ENCODE results near the gene ABO. TPM values are rescaled to one million over a fixed set of nuclear protein-coding genes. Genes with fewer than 3 reads are reported as not detected.

ABO gene
- total and polyA plus RNA-seq, 2 donors (not counting 3 experiments of a cell fraction or from before 2014, with no cell fraction given) = not detected

DNA sequence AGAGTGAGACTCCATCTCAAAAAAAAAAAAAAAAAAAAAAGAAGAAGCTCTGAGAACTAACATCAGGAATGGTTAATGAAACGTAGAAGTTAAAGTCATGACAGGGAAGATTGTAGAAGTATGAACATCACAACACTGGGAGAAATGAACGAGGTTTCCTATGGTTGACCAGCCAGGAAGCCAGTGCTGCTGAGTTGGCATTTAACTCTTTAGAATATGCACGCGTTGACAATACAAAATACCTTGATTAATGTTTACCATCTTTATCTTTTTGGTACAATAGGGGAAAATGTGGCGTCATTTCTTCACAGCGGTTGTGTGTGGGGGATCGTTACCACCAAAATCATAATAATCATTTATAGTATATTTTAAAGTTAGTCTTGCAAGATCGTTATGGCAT lies 32.0 kb downstream of the ABO start:
- H3K9me1 ChIP-seq (replicated peaks; ENCODE audit: control insufficient read depth, extremely low read depth, insufficient read depth, low read length) = no peaks in the 10 kb centered on the region
- no peak overlapping the region for H3K27ac ChIP-seq (ENCODE audit: insufficient read depth, low read depth, low read length)
- intact Hi-C loops (cut with micrococcal nuclease) = no loop called here
- no peak overlapping the region for H3K4me2 ChIP-seq (ENCODE audit: insufficient read depth, low read length)
- peaks cover 4 to 6% of the 10 kb centered on the region in 2 experiments for H3K27me3 ChIP-seq (ENCODE audit: control insufficient read depth in 2 of 2, insufficient read depth in 2 of 2, low read length in 2 of 2)
- no peaks in the 10 kb centered on the region for H3K9me3 ChIP-seq (replicated peaks; ENCODE audit: control insufficient read depth, insufficient read depth, low read length)
- peaks cover 8% of the 10 kb centered on the region for H3K4me1 ChIP-seq (ENCODE audit: control insufficient read depth, extremely low read depth, insufficient read depth, low read length)
- H3K36me3 ChIP-seq (ENCODE audit: control insufficient read depth in 2 of 2, extremely low read depth in 1 of 2, insufficient read depth in 2 of 2, low read length in 2 of 2) = no peaks in the 10 kb centered on the region
- H3K79me2 ChIP-seq (ENCODE audit: control insufficient read depth, insufficient read depth, low read length) = no peaks in the 10 kb centered on the region
- dilution Hi-C loops (cut with MboI; ENCODE audit: extremely low pct_ligation_motif_present, low sequenced_read_pairs) = no loop called here
- H3K9ac ChIP-seq (replicated peaks; ENCODE audit: extremely low read depth, insufficient read depth, low read length) = no peak overlapping the region
- TF ChIP-seq, protein P1, sequence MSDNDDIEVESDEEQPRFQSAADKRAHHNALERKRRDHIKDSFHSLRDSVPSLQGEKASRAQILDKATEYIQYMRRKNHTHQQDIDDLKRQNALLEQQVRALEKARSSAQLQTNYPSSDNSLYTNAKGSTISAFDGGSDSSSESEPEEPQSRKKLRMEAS (IDR thresholded peaks at IDR 0.05; ENCODE audit: insufficient read depth, insufficient read length) = no peak
- no peak for TF ChIP-seq JUN (IDR thresholded peaks at IDR 0.05; ENCODE audit: borderline replicate concordance, insufficient read depth, insufficient read length, low read depth)
- no peak for TF ChIP-seq GATA2 (IDR thresholded peaks at IDR 0.05; ENCODE audit: insufficient read depth, insufficient read length, low read depth, low read length)
- no peak for TF ChIP-seq POLR2A (IDR thresholded peaks at IDR 0.05; ENCODE audit: low read depth, low read length)
- TF ChIP-seq POLR2AphosphoS5 (IDR thresholded peaks at IDR 0.05; ENCODE audit: insufficient read depth, low read depth, low read length) = no peak
- TF ChIP-seq MYC (IDR thresholded peaks at IDR 0.05; ENCODE audit: low read depth, low read length) = no peak
- TF ChIP-seq, protein P2, sequence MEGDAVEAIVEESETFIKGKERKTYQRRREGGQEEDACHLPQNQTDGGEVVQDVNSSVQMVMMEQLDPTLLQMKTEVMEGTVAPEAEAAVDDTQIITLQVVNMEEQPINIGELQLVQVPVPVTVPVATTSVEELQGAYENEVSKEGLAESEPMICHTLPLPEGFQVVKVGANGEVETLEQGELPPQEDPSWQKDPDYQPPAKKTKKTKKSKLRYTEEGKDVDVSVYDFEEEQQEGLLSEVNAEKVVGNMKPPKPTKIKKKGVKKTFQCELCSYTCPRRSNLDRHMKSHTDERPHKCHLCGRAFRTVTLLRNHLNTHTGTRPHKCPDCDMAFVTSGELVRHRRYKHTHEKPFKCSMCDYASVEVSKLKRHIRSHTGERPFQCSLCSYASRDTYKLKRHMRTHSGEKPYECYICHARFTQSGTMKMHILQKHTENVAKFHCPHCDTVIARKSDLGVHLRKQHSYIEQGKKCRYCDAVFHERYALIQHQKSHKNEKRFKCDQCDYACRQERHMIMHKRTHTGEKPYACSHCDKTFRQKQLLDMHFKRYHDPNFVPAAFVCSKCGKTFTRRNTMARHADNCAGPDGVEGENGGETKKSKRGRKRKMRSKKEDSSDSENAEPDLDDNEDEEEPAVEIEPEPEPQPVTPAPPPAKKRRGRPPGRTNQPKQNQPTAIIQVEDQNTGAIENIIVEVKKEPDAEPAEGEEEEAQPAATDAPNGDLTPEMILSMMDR (IDR thresholded peaks at IDR 0.05; ENCODE audit: extremely low read depth in 1 of 2, insufficient read depth in 1 of 2, low read depth in 1 of 2, low read length in 2 of 2) = no peak
- TF ChIP-seq FOS (IDR thresholded peaks at IDR 0.05; ENCODE audit: borderline replicate concordance, insufficient read depth, low read length) = no peak
- TF ChIP-seq EZH2 (IDR thresholded peaks at IDR 0.05; ENCODE audit: borderline replicate concordance, low read depth, low read length, severe bottlenecking) = no peak
- DNase-seq (ENCODE audit: low read depth, low spot score) = no peak
- ChIA-PET CTCF (interaction anchor here (0.6 to 4.2 kb wide), 2 partner anchors 56 to 1488 kb away, joined by 5 to 16 read pairs; no protein-coding TSS in a partner anchor), POLR2A (interaction anchor here (0.6 kb wide), 1 partner anchor 218 kb away, joined by 4 read pairs; no protein-coding TSS in a partner anchor)
- no peak for FAIRE-seq
- BruUV-seq (replicated peaks) = no TSS peak
- no peaks in the 10 kb centered on the region for H4K20me1 ChIP-seq (replicated peaks; ENCODE audit: control insufficient read depth, extremely low read depth, insufficient read depth, low read length)
- H3K4me3 ChIP-seq (replicated peaks in 1 of 3; ENCODE audit: insufficient read depth in 1 of 3, low read depth in 1 of 3, low read length in 3 of 3) = no peak overlapping the region
- no peak overlapping the region for H2AFZ ChIP-seq (ENCODE audit: low read depth, low read length)

All from endothelial cell of umbilical vein (primary cell).